Upper lobe of left lung (tissue), 4 donors: ENCODE data around the gene NCK2.

Experiments used
- EP300 ChIP-seq, 4 donors: sonication (generic); formaldehyde crosslinking; IDR thresholded peaks; one replicate each; pipeline ENCODE4 v1.5.1; 2017; ENCODE audit warnings: antibody characterized with exemption in 4 of 4, control low read depth in 2 of 4
- POLR2A ChIP-seq, 4 donors: fragments of 450-650 bp; IDR thresholded peaks; one replicate each; pipeline ENCODE4 v1.5.1; 2016 to 2017; ENCODE audit warnings: antibody characterized with exemption in 4 of 4, mild to moderate bottlenecking in 2 of 4
- POLR2AphosphoS5 ChIP-seq, 2 donors: sonication (generic); formaldehyde crosslinking; IDR thresholded peaks; one replicate each; pipeline ENCODE4 v1.5.1; 2017; ENCODE audit warnings: antibody characterized with exemption in 2 of 2
- TF ChIP-seq, protein P1 (sequence below), 6 experiments: fragments of 450-650 bp in 4 of 6; fragments of 200-600 bp in 2 of 6; sonication (generic) in 2 of 6; IDR thresholded peaks; one replicate each; pipeline ENCODE4 v1.5.1; 2016 to 2019; ENCODE audit warnings: antibody characterized with exemption in 6 of 6

DNA sequence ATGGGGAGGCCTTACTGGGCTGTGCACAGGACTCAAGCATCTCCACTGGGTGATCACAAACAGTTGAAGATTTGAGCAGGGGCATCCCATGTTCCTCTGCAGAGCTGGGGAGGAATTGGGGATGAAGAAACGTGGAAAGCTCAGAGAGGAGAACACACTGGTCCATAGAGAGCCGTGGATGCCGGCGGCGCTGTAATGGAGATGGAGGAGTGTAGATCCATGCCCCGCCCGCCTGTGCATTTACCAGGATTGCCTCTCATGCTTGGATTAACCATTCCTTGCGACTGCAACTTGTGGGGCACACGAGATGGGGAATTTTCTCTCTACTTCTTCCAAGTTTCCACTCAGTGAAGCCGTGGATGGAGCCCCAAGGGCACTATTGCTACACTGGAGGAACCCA is 115.9 kb downstream of the NCK2 start:
- no peak for TF ChIP-seq POLR2A (IDR thresholded peaks at IDR 0.05)
- TF ChIP-seq, protein P1, sequence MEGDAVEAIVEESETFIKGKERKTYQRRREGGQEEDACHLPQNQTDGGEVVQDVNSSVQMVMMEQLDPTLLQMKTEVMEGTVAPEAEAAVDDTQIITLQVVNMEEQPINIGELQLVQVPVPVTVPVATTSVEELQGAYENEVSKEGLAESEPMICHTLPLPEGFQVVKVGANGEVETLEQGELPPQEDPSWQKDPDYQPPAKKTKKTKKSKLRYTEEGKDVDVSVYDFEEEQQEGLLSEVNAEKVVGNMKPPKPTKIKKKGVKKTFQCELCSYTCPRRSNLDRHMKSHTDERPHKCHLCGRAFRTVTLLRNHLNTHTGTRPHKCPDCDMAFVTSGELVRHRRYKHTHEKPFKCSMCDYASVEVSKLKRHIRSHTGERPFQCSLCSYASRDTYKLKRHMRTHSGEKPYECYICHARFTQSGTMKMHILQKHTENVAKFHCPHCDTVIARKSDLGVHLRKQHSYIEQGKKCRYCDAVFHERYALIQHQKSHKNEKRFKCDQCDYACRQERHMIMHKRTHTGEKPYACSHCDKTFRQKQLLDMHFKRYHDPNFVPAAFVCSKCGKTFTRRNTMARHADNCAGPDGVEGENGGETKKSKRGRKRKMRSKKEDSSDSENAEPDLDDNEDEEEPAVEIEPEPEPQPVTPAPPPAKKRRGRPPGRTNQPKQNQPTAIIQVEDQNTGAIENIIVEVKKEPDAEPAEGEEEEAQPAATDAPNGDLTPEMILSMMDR (IDR thresholded peaks at IDR 0.05) = no peak
- no peak for TF ChIP-seq POLR2AphosphoS5 (IDR thresholded peaks at IDR 0.05)
- no peak for TF ChIP-seq EP300 (IDR thresholded peaks at IDR 0.05)
